HCT116 (cell line): ENCODE measurements around the gene ANKRD18A.

Experiments
- CEBPB ChIP-seq: IDR thresholded peaks from 2 replicates; pipeline ENCODE4 v1.6.1; 2012; ENCODE audit warnings: low read depth
- CTCF ChIP-seq, 3 experiments: fragments of 200-600 bp in 1 of 3; sonication (generic) in 1 of 3; IDR thresholded peaks in 2 of 3; conservative IDR thresholded peaks in 1 of 3; 2 replicates each; pipeline ENCODE4 v1.5.1; 2012 to 2017; ENCODE audit warnings: low read depth in 2 of 3, low read length in 2 of 3, antibody characterized with exemption in 1 of 3, borderline replicate concordance in 1 of 3, control low read depth in 1 of 3, mild to moderate bottlenecking in 1 of 3, mixed read lengths in 1 of 3, mixed run types in 1 of 3, moderate library complexity in 1 of 3; ENCODE audit not compliant: insufficient read depth in 1 of 3
- EZH2 ChIP-seq: fragments of 200-600 bp; sonication (generic); IDR thresholded peaks from 2 replicates; pipeline ENCODE4 v1.6.1; 2017; ENCODE audit warnings: antibody characterized with exemption, mixed run types
- EZH2phosphoT487 ChIP-seq: fragments of 200-600 bp; IDR thresholded peaks from 2 replicates; pipeline ENCODE4 v1.6.1; 2018; ENCODE audit warnings: antibody characterized with exemption, borderline replicate concordance
- JUND ChIP-seq: IDR thresholded peaks from 2 replicates; pipeline ENCODE4 v1.6.1; 2012
- POLR2A ChIP-seq: IDR thresholded peaks from 2 replicates; pipeline ENCODE4 v1.7.0; 2011; ENCODE audit warnings: borderline replicate concordance; ENCODE audit not compliant: insufficient read depth, insufficient read length; ENCODE audit errors: extremely low read depth
- POLR2AphosphoS5 ChIP-seq: IDR thresholded peaks from 2 replicates; pipeline ENCODE4 v1.6.1; 2011; ENCODE audit warnings: mild to moderate bottlenecking, low read depth, low read length, moderate library complexity
- RAD21 ChIP-seq: IDR thresholded peaks from 2 replicates; pipeline ENCODE4 v1.6.1; 2012; ENCODE audit warnings: low read depth, mild to moderate bottlenecking
- REST ChIP-seq: IDR thresholded peaks from 2 replicates; pipeline ENCODE4 v1.6.1; 2012; ENCODE audit warnings: low read depth
- SRF ChIP-seq: IDR thresholded peaks from 2 replicates; pipeline ENCODE4 v1.6.1; 2012; ENCODE audit warnings: low read depth
- YY1 ChIP-seq: IDR thresholded peaks from 2 replicates; pipeline ENCODE4 v1.6.1; 2011; ENCODE audit warnings: low read length, low read depth, moderate library complexity, mild to moderate bottlenecking; ENCODE audit not compliant: insufficient replicate concordance; ENCODE audit errors: extremely low read depth

- no peak for TF ChIP-seq SRF
- TF ChIP-seq REST, result no peak
- no peak for TF ChIP-seq YY1
- no peak for TF ChIP-seq CTCF (IDR thresholded peaks at IDR 0.05 in 2 of 3, conservative IDR thresholded peaks at IDR 0.05 in 1 of 3; ENCODE audit: borderline replicate concordance in 1 of 3, insufficient read depth in 1 of 3, low read depth in 2 of 3, low read length in 2 of 3)
- no peak for TF ChIP-seq POLR2AphosphoS5
- no peak for TF ChIP-seq EZH2
- TF ChIP-seq JUND, result no peak
- no peak for TF ChIP-seq POLR2A
- TF ChIP-seq RAD21, result no peak
- no peak for TF ChIP-seq EZH2phosphoT487
- no peak for TF ChIP-seq CEBPB
These were observed 1.9 kb upstream of the ANKRD18A start for GRCh38 chr9:38622288-38622674.
